HepG2 (cell line): ENCODE data around the gene TMEM269. TPM values are rescaled to one million over a fixed set of nuclear protein-coding genes. Genes with fewer than 3 reads are reported as not detected.

ENCODE experiments used
- ARID5B ChIP-seq: IDR thresholded peaks from 2 replicates; pipeline ENCODE4 v1.4.0; 2020; ENCODE audit warnings: mild to moderate bottlenecking, missing genetic modification reagents
- E2F1 ChIP-seq: sonication (generic); formaldehyde crosslinking; IDR thresholded peaks from 2 replicates; pipeline ENCODE4 v1.5.0; 2020; ENCODE audit warnings: missing genetic modification reagents
- HNRNPLL ChIP-seq: fragments of 200-400 bp; formaldehyde crosslinking; IDR thresholded peaks from 2 replicates; pipeline ENCODE4 v1.6.1; 2017; ENCODE audit warnings: mild to moderate bottlenecking, low read depth, low read length; ENCODE audit not compliant: poor library complexity, severe bottlenecking
- LCORL ChIP-seq, 2 experiments: fragments of 450-650 bp in 1 of 2; sonication (generic) in 1 of 2; formaldehyde crosslinking in 1 of 2; IDR thresholded peaks; 2 replicates each; pipeline versions ENCODE4 v1.5.0 to v1.6.1; 2017 to 2020; ENCODE audit warnings: antibody characterized with exemption in 1 of 2, missing genetic modification reagents in 1 of 2
- MAZ ChIP-seq, 2 experiments: sonication (generic) in 1 of 2; formaldehyde crosslinking in 1 of 2; IDR thresholded peaks; 2 replicates each; pipeline versions ENCODE4 v1.5.0 to v1.6.1; 2012 to 2020; ENCODE audit warnings: low read depth in 2 of 2, mild to moderate bottlenecking in 2 of 2, borderline replicate concordance in 1 of 2, improper control_type of control experiment in 1 of 2, low read length in 1 of 2, missing genetic modification reagents in 1 of 2, moderate library complexity in 1 of 2
- NRL ChIP-seq: sonication (generic); formaldehyde crosslinking; IDR thresholded peaks from 2 replicates; pipeline ENCODE4 v1.5.0; 2020; ENCODE audit warnings: missing genetic modification reagents, mild to moderate bottlenecking, moderate library complexity, borderline replicate concordance
- SRF ChIP-seq: IDR thresholded peaks from 2 replicates; pipeline ENCODE4 v1.6.1; 2011; ENCODE audit warnings: mild to moderate bottlenecking, low read depth, low read length, moderate library complexity
- UBTF ChIP-seq: sonication (generic); formaldehyde crosslinking; IDR thresholded peaks from 2 replicates; pipeline ENCODE4 v1.4.0; 2020; ENCODE audit warnings: mild to moderate bottlenecking, missing genetic modification reagents
- XRCC5 ChIP-seq: fragments of 200-400 bp; formaldehyde crosslinking; optimal IDR thresholded peaks from 2 replicates; pipeline ENCODE3; 2017; ENCODE audit warnings: mild to moderate bottlenecking, low read length
- ZNF142 ChIP-seq: sonication (generic); formaldehyde crosslinking; IDR thresholded peaks from 2 replicates; pipeline ENCODE4 v1.4.0; 2020; ENCODE audit warnings: missing genetic modification reagents
- ZNF17 ChIP-seq: sonication (generic); formaldehyde crosslinking; IDR thresholded peaks from 2 replicates; pipeline ENCODE4 v1.5.0; 2020; ENCODE audit warnings: mild to moderate bottlenecking, missing genetic modification reagents
- polyA plus RNA-seq, 8 experiments: library from polyadenylated mRNA; depleted of rRNA in 3 of 8; stranded (reverse) in 7 of 8; unstranded in 1 of 8; fragments of >200 nt; fragmentation: Illumina TruSeq in 4 of 8; extraction: Trizol in 4 of 8; gene quantifications; 2 replicates each; pipeline versions ENCODE4 v1.2.1 to v1.2.3, GENCODE V29; 2011 to 2016; ENCODE audit warnings: low read depth in 4 of 8, missing spikeins in 1 of 8, mixed read lengths in 1 of 8; ENCODE audit not compliant: insufficient read depth in 1 of 8
- total RNA-seq, 5 experiments: library from RNA; depleted of rRNA; stranded (reverse); fragments of >200 nt; fragmentation: Illumina TruSeq; extraction: Trizol; gene quantifications; 2 replicates each; pipeline ENCODE4 v1.2.3, GENCODE V29; 2016; ENCODE audit warnings: low read depth in 1 of 5

TMEM269 gene
- total and polyA plus RNA-seq, 2 of the 13 experiments (the other 11 are each of a cell fraction or from before 2014, with no cell fraction given) = 0.15 to 0.21 TPM

- TF ChIP-seq ZNF142 (peak; percentile 37; the same call in 1 of the 2 replicates), ZNF17 (CRISPR knock-in tag) (0 out of 2 replicates have a peak, but pooled peaks have one; percentile 63), HNRNPLL (peak; percentile 32), XRCC5 (peak; percentile 56), NRL (CRISPR knock-in tag) (peak; percentile 43; the same call in 1 of the 2 replicates), UBTF (peak; percentile 46; the same call in 1 of the 2 replicates), LCORL (IDR thresholded peaks at IDR 0.05) (peak; percentile 85), LCORL (CRISPR knock-in tag; IDR thresholded peaks at IDR 0.05) (peak; percentile 97), E2F1 (CRISPR knock-in tag) (no peak), ARID5B (CRISPR knock-in tag) (peak; percentile 36; the same call in 1 of the 2 replicates), SRF (no peak), MAZ (IDR thresholded peaks at IDR 0.05; ENCODE audit: borderline replicate concordance, low read depth, low read length) (0 out of 2 replicates have a peak, but pooled peaks have one; percentile 65), MAZ (CRISPR knock-in tag; IDR thresholded peaks at IDR 0.05; ENCODE audit: low read depth) (no peak)
Observed at GRCh38 chr1:42739753-42740700, 44.8 kb upstream of the TMEM269 start, which contains the start of gene CLDN19 (continued).
